GM19468 (cell line): Measurements from ENCODE around the gene SH3PXD2A.

Experiments used
- ATAC-seq: cut with Tn5 transposase; IDR thresholded peaks from one replicate; pipeline ENCODE4 v1.9.1; 2021; ENCODE audit warnings: mild to moderate bottlenecking, moderate library complexity, moderate number of reproducible peaks; ENCODE audit not compliant: unreplicated experiment; ENCODE audit errors: extremely low read depth

Gene SH3PXD2A

DNA sequence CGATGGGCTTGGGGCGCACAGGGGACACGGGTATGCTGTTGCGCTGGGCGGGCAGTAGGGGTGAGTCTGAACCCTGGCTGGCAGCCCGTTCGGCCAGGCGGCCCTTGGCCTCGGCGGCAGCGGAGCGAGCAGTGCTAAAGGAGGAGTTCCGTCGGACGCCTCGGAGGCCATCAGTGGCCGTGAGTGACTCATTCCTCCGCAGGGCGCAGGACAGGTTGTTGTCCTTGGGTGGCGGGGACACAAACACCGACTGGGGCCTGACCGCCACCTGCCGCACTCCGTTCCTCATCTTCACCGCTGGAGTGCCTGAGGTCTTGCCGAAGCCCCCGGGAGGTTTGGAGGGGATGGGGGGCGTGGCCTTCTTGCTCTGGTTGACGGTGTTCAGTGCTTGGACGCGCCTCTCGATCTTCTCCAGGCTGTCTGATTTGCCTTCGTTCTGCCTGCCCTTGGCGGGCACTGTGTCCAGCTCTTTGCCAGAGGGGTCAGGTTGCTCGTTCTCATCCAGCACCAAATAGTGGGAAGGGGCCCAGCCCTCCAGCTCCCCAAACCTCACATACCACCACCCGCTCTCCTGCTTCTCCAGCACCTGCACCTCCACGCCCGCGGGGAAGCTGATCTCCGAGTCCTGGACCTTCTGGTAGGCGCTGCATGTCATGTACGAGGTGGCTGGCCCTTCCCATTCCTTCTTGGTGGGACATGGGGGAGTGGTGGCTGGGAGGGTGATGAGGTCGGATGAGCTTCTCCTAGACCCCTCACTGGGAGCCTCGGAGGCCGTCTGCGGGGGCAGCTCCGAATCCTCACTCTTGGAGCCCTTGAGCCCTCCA is 253.1 kb downstream of the SH3PXD2A start:
- ATAC-seq: no peak

DNA sequence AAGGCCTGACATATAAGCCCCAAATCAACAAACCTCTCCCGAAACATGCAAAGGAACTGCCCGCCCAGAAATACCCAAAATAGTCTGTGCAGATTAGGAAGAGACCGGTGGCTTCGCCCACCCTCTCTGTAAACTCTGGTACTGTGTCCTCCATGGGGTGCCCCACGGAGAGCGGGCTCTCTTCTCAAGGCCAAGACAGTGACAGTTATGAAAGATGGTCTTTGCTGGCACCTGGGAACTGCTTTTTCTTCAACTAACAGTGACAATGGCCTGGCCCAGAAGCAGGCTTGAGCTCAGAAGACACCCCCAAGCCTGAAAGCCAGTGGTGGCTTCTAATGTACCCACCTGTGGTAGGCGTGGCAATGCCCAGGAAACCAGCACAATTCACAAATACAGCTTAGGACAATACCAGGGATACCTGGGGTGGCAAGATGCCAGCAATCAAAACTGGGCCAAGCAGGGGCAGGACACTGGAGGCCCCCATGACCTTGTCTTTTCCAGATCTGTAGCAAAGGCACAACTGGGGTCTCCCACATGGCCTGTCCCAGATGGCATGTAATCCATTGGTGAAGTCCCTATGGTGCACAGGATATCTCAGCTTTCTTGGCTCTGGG is 254.3 kb downstream of the SH3PXD2A start:
- no peak for ATAC-seq

DNA sequence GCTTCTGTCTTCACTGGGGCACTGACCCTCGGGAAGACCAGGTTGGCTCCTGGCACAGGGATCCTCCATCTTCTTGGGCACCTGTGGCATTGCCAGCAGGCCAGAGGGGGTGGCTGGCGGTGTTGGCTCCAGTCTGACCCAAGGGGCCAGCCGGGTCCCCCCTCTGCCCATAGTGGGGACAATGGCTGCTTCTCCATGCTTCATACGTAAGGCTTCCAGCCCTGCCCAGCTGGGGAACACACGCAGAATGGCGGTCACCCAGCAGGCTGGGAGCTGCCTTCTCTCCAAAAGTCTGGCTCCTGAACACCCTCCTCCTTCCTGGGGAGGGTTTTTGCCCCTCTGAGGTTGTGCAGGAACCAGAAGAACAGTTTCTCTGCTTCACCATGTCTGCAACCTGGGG is 255.1 kb downstream of the SH3PXD2A start:
- ATAC-seq: no peak

DNA sequence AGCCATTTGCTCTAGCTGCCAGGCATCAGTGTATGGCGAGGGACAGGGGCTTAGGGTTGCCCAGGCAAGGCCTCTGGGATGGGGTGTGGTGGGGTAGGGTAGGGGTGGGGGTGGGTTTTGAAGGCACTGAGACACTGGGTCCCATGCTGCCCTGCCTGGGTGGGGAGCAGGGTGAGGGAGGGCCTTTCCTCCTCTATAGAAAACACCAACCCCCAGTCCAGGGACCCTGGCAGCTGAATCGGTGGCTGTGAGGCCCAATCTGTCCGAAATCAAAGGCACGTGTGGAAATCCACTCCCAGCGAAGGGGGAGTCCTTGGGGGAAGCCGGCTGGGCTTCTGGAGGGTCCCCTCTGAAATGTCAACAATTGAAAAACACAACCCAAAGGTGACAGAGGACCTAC is 255.5 kb downstream of the SH3PXD2A start:
- no peak for ATAC-seq

DNA sequence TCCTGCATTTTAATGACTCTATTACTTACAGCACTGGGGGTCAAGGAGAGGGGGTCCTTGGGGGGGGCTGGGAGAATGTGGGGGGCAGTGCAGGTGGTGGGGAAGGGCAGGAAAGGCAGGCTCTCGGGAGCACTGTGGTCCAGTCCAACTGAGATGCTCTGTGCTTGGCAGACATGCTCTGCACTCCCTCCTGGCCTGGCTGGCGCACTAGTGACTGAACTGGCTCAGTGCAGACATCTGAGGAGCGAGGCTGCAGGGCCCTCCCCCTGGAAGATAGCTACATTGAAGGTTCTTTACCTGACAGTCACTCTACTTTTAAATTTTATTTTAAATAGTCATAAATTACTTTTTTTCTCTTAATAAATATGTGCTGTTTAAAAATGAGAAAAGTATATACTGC is 256.2 kb downstream of the SH3PXD2A start:
- ATAC-seq: no peak

DNA sequence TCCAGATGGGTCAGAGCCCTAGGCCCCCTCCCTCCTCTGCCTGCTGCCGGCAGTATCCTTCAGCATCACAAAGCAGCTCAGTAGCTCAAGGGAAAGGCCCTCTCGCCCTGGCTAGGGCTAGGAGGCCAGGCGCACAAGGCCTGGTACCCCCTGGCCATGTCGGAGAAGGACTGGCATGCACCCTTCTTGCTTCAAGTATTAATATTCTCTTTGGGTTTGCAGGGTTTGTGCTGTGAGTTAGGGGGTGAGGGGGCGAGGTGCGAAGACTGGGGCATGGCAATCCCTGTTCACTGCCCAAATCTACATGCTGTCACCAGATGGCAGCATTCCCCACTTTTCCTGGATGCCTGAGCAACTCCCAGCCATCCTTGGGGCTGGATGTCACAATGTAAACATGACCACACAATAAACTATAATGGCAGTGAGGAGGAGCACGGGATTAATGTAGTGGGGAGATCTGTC is 256.7 kb downstream of the SH3PXD2A start:
- ATAC-seq: no peak

DNA sequence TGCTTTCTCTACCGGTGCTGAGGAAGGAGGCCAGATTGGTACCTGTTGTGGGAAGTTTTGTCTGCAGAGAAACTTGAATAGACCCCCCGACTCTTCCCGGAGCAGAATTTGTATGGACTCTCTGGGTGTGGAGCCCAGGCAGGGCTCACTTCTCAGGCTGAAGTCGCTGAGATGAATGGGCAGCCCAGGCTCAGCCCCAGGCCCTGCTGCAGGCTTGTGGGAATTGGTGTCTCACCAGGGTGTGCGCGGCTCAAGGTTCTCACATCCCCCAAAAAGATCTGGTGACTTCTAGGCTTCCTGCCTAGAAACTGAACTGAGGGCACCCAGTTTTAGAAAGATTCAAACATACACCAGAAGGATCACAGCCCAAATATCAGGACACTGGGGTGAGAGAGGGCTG is 258.4 kb downstream of the SH3PXD2A start:
- no peak for ATAC-seq

DNA sequence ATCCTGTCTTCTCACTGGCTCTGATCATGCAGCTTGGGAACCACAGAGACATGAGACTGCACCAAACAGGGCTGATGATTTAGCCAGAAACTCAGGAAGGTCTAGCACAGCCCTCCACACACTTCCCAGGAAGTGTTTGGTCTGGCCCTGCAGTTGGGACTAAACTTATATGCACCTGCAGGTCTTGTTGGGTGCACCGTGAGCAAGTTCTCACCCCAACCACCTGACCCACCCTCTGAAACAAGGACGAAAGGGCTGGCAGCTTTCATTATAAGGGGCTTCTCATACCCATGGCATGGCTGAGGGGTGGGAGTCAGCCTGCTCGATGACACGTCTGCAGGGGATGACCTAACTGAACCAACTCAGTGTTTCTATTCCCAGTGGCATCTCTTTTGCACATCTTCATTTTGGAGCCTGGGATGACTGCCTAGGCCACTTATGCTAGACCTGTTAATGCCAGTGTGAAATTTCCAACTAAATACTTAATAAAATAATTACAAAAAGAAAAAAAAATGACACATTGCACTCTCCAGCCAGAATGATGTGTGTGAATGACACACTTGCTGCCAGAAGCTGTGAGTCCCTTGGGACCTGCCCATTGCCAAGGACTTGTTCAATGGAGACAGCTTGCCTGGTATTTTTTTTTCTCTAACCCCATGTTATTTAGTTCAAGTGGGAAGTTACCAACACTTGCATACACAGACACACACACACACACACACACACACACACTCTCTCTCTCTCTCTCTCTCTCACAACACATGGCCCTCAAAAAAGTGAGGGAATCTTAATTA is 259.2 kb downstream of the SH3PXD2A start:
- ATAC-seq: no peak

DNA sequence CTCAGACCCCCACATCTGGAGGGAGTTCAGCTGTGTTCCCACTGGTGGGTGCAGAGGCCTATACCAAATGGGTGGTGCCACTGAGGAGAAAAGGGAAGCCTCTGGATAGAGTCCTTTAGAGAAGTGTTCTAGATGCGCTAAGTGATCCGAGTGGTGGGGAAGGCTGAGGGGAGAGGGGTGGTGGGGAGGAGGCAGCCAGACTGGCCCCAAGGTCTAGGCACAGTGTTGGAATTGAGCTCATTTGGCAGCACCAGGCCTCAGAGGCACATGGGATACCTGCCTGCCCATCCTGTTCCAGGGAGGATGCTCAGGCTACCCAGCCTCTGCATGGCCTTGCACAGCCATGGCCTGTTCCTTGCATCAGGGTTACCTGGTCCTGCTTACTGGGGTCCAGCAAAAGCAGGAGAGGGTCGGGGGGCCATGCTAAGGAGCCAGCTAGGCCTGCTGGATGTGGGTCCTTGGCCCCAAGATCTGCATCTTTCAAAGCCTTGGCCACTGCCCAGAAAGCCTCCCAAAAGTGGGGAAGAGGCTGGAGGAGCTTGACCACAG is 262.3 kb downstream of the SH3PXD2A start:
- no peak for ATAC-seq

DNA sequence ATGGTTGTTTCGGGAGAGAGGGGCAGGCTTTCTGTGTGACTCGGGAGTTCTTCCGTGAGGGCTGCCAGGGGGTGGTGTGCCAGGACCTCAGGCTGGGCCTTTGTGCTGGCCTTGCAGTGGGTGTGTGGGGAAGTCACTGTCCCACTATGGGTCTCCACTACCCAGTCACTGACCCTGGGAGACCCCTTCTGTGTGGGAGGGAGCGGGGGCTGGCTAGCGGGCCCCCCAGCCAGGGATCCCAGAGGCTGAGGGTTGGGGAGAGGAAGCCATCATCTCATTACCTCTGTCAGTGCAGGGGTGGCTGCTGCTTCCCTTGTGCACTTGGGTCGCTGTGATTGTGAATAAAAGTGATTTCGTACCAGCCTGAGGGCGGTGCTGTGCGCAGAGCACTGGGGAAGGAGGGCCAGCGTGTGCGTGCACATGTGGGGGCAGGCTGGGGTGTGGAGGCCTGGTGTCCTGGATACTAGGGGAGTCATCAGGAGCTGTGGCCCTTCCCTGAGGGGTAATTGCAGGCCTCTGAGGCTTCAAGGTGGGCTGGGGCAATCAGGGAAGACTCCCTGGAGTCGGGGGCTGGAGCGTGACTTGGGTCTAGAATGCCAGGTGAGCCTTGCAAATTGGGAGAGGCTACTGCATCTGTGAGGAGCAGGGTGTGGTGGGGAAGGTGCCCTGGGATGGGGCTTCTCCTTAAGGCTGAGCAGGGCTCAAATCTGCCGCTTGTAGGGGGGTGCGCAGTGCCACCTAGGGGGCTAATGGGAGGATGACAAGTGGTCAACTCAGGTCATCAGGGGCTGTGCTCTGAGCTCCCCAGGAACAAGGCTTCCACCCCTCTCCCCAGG is 263.0 kb downstream of the SH3PXD2A start:
- ATAC-seq: no peak

DNA sequence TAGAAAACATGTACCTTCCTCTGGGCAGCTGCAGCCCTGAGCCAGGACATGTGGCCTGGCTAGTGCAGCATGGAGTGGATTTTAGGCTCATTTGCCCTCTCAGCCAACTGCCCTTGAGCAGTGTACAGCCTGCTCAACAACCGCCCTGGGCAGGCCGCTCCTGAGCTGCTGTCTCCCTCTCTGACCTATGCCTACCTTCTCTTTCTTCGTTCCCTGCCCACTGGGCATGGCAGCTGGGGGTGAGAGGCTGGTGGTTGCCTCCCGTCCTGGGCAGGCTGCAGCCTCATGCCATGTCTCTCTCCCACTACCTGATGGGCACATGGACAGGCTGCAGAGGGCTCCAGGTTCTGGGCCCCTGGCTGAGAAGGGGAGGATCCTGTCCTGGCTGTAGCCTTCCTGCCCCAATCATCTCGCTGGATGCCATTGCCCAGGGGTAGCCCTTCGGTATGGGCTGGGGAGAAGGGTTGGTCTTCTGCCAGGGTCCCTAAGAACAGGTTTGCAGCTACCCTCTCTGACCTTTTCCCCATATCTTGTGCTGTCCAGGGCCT is 264.6 kb downstream of the SH3PXD2A start:
- ATAC-seq: no peak

DNA sequence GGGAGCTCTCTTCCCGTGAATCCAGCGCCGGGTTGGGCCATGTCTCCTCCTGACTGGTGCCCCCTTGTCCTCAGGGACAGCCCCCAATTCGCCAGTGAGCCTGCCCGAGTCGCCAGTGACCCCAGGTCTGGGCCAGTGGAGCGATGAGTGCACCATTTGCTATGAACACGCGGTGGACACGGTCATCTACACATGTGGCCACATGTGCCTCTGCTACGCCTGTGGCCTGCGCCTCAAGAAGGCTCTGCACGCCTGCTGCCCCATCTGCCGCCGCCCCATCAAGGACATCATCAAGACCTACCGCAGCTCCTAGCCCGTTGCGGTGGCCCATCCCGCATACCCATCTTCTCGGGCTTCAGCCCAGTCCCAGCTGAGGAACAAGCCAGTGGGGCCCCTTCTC is 265.3 kb downstream of the SH3PXD2A start:
- no peak for ATAC-seq

DNA sequence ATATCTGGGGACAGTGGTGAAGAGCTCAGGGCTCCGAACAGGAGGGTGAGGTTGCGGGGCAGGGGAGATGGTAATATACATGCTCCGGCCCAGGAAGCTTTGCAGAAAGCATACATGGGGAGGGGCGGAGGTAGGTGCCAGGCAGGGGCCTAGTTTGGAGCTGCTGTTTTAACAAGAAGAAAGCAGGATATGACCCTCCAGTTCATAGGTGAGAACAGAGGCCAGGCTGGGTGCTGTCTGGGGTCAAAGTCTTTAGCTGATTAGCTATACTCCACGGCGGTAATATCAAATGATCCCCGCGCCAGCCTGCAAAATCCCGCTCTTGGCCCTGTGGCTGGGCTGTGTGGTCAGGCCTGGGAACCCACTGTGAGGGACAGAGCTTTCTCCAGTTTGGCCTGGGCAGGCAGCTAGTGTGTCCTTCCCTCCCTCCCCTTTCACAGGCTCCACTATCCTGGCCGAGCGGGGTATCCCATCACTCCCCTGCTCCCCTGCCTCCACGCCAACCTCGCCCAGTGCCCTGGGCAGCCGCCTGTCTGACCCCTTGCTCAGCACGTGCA is 266.2 kb downstream of the SH3PXD2A start:
- ATAC-seq: no peak

DNA sequence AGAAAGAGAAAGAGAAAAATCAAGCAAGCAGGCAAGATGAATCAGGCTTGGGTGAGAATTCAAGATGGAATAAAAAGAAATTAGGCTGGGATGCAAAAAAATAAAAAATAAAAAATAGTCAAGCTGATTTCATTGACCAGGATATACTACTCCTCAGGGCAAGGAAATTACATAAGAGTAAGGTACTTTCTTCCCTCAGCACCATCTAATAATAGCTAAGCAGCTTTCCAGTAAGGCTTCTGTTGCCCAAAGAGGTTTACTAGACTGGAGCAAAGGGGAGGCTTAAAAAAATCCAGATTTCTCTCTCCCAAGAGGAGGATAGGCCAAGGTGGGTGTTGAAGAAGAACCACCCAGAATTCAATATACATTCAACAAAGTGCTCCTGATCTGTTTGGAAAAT is 268.3 kb downstream of the SH3PXD2A start:
- ATAC-seq: no peak

DNA sequence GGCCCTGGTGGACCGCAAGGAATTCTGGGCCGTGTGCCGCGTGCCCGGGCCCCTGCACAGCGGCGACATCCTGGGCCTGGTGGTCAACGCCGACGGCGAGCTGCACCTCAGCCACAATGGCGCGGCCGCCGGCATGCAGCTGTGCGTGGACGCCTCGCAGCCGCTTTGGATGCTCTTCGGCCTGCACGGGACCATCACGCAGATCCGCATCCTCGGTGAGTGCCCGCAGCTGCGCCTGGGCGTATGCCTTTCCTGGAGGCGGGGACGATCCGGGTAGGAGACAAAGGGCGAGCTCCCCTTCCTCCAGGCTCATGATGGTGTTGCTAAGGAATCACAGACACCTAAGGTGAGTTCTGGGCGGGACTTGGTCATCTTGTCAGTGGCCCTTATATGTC is 270.4 kb downstream of the SH3PXD2A start:
- no peak for ATAC-seq

DNA sequence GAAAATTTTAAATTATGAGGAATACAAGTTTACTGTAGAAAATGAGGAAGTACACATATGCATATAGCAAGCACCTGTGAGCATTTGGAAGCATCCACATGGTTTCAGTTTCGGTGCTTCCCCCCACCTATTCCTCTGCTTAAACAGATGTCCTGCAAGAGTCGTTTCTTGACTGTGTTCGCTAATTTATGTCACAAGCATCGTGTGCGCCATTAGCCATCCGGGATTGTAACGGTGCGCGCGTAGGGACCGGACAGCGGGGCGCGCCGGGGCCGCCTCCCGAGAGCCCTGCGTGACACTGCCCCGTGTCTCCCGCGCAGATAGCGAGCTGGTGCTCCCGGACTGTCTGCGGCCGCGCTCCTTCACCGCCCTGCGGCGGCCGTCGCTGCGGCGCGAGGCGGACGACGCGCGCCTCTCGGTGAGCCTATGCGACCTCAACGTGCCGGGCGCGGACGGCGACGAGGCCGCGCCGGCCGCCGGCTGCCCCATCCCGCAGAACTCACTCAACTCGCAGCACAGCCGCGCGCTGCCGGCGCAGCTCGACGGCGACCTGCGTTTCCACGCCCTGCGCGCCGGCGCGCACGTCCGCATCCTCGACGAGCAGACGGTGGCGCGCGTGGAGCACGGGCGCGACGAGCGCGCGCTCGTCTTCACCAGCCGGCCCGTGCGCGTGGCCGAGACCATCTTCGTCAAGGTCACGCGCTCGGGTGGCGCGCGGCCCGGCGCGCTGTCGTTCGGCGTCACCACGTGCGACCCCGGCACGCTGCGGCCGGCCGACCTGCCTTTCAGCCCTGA is 271.0 kb downstream of the SH3PXD2A start:
- ATAC-seq: no peak

DNA sequence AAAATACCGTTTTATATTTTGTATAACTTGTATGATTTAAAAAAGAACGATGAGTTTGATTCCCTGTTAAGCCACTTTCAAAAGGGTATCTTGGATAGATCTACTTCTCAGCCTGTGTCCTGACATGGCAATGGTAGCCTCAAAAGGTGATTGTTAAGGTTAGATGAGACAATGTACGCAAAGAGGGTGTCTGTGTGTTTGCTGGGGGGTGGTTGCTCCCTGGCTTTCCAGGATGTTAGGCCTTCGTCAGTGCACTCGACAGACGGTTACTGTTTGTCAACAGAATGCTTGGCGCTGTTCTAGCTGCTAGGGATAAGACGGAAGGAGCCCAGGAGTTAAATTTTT is 271.5 kb downstream of the SH3PXD2A start:
- ATAC-seq: no peak

DNA sequence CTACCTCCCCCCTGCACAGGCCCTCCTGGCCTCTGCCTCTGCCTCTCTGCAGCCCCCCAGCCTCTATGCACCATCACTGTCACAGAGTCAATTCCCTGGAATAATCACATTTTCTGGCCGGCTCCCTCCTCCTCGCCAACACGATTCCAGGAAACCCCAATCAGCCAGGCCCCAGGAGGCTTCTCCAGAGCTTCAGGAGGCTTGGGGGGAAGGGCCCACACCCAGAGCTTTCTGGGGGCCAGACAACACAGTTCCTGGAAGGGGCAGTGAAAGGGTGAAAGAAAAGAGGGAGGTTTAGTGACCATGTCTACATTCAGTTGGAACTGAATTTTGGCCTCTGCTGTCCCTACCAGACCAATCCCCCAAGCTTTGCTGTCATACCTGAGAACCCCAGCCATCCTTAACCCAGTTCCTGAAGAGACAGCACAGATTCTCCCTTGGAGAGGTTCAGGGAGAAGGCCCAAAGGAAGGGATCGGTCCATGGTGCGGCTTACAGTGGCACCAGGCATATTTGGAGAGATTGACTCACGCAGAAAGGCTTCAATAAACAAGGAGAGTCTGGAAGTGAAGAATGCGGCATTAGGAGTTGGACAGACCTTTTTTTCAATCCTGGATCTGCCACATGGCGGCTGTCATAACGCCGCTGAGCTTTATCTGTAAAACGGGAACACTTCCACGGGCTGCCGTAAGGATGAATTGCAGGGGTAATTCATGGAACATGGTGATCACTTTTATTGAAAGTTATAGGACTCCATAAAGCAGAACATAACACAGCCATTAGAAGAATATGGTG is 272.8 kb downstream of the SH3PXD2A start:
- no peak for ATAC-seq
